Vagina (tissue), 2 donors: ENCODE measurements around the gene NFIB.

Experiments
- POLR2A ChIP-seq, 2 donors: fragments of 450-650 bp; IDR thresholded peaks; one replicate each; pipeline ENCODE4 v1.6.1; 2017; ENCODE audit warnings: antibody characterized with exemption in 2 of 2, mild to moderate bottlenecking in 2 of 2, moderate library complexity in 2 of 2
- POLR2AphosphoS5 ChIP-seq, 2 donors: sonication (generic); formaldehyde crosslinking; IDR thresholded peaks; one replicate each; pipeline ENCODE4 v1.9.0; 2017; ENCODE audit warnings: antibody characterized with exemption in 2 of 2, mild to moderate bottlenecking in 2 of 2, low read depth in 1 of 2; ENCODE audit not compliant: insufficient read depth in 1 of 2
- TF ChIP-seq, protein P1 (sequence below), 3 experiments: fragments of 450-650 bp in 2 of 3; fragments of 200-600 bp in 1 of 3; sonication (generic) in 1 of 3; IDR thresholded peaks; one replicate each; pipeline ENCODE4 v1.5.1; 2017 to 2019; ENCODE audit warnings: antibody characterized with exemption in 3 of 3, mild to moderate bottlenecking in 2 of 3, moderate library complexity in 2 of 3

DNA sequence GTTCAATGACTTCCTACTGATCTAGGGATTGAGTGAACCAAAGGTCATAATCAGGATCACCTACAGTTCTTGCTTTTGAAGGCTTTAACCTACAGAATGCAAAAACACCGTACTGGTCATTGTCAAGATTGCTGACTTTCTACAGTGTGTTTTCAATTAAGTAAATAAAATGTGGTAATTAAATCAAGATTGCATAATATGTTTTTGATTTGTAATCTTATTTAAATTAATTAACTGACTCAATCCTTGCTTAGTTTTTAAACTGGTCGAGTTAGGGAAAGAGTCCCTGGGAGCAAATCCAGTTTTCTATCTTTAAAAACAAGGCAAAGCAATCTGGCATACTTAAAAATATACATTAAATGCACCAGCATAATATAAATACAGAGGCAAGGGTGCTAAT lies 125.9 kb downstream of the NFIB start:
- TF ChIP-seq POLR2A (IDR thresholded peaks at IDR 0.05) (no peak), POLR2AphosphoS5 (IDR thresholded peaks at IDR 0.05; ENCODE audit: insufficient read depth in 1 of 2, low read depth in 1 of 2) (no peak)
- TF ChIP-seq, protein P1, sequence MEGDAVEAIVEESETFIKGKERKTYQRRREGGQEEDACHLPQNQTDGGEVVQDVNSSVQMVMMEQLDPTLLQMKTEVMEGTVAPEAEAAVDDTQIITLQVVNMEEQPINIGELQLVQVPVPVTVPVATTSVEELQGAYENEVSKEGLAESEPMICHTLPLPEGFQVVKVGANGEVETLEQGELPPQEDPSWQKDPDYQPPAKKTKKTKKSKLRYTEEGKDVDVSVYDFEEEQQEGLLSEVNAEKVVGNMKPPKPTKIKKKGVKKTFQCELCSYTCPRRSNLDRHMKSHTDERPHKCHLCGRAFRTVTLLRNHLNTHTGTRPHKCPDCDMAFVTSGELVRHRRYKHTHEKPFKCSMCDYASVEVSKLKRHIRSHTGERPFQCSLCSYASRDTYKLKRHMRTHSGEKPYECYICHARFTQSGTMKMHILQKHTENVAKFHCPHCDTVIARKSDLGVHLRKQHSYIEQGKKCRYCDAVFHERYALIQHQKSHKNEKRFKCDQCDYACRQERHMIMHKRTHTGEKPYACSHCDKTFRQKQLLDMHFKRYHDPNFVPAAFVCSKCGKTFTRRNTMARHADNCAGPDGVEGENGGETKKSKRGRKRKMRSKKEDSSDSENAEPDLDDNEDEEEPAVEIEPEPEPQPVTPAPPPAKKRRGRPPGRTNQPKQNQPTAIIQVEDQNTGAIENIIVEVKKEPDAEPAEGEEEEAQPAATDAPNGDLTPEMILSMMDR (IDR thresholded peaks at IDR 0.05) = no peak
